SU-DHL-6 (cell line): ENCODE measurements around the gene REXO2.

Source experiments
- H2AFZ ChIP-seq: fragments of 200-600 bp; sonication (generic); 2 replicates; pipeline ENCODE4 v1.6.1; 2014; ENCODE audit warnings: low read depth, mild to moderate bottlenecking, moderate library complexity, mixed read lengths, antibody characterized with exemption, low read length; ENCODE audit not compliant: severe bottlenecking
- H3F3A ChIP-seq: fragments of 200-600 bp; shearing (Covaris generic); 2 replicates; pipeline ENCODE4 v1.6.0; 2016; ENCODE audit warnings: antibody characterized with exemption, mild to moderate bottlenecking; ENCODE audit not compliant: insufficient read depth
- H3K27ac ChIP-seq: fragments of 200-600 bp; sonication (generic); 2 replicates; pipeline ENCODE4 v1.5.1; 2016; ENCODE audit warnings: low read depth, mild to moderate bottlenecking, low read length, moderate library complexity, mixed read lengths
- H3K27me3 ChIP-seq: fragments of 200-600 bp; sonication (generic), shearing (Covaris generic); 2 replicates; pipeline ENCODE4 v1.6.0; 2014; ENCODE audit warnings: mild to moderate bottlenecking, low read length
- H3K36me3 ChIP-seq: fragments of 200-600 bp; sonication (generic); 2 replicates; pipeline ENCODE4 v1.6.1; 2014; ENCODE audit warnings: mild to moderate bottlenecking, low read length, mixed read lengths
- H3K4me2 ChIP-seq: fragments of 300-600, 200-600 bp; shearing (Covaris generic), sonication (generic); 2 replicates; pipeline ENCODE4 v1.6.0; 2014; ENCODE audit warnings: low read length, low read depth, mild to moderate bottlenecking; ENCODE audit not compliant: poor library complexity, severe bottlenecking
- H3K4me3 ChIP-seq: fragments of 200-600 bp; sonication (generic); 2 replicates; pipeline ENCODE4 v1.5.1; 2014; ENCODE audit warnings: antibody characterized with exemption, low read length, mild to moderate bottlenecking, mixed read lengths; ENCODE audit not compliant: insufficient read depth, poor library complexity, severe bottlenecking
- H3K79me2 ChIP-seq: fragments of 200-600 bp; sonication (generic); 2 replicates; pipeline ENCODE4 v1.6.1; 2014; ENCODE audit warnings: mild to moderate bottlenecking, low read length, moderate library complexity; ENCODE audit not compliant: insufficient read depth
- H3K9ac ChIP-seq: fragments of 200-600 bp; sonication (generic); 2 replicates; pipeline ENCODE4 v1.7.0; 2014; ENCODE audit warnings: mild to moderate bottlenecking, low read length
- H3K9me2 ChIP-seq: fragments of 200-600 bp; sonication (generic); replicated peaks from 2 replicates; pipeline ENCODE4 v1.6.1; 2014; ENCODE audit warnings: low read length; ENCODE audit not compliant: insufficient read depth
- H3K9me3 ChIP-seq: fragments of 200-600 bp; sonication (generic); 2 replicates; pipeline ENCODE4 v1.6.1; 2014; ENCODE audit warnings: low read length, mixed read lengths; ENCODE audit not compliant: insufficient read depth
- H4K20me1 ChIP-seq: fragments of 200-600 bp; sonication (generic); 2 replicates; pipeline ENCODE4 v1.6.1; 2014; ENCODE audit warnings: low read depth, mild to moderate bottlenecking, antibody characterized with exemption, low read length, moderate library complexity, mixed read lengths
- CTCF ChIP-seq: fragments of 200-600 bp; sonication (generic); IDR thresholded peaks from one replicate; pipeline ENCODE4 v1.5.1; 2017; ENCODE audit warnings: antibody characterized with exemption, mild to moderate bottlenecking, low read length, moderate library complexity; ENCODE audit not compliant: insufficient read depth, poor library complexity, severe bottlenecking
- EZH2phosphoT487 ChIP-seq: fragments of 200-600 bp; sonication (generic), shearing (Covaris generic); conservative IDR thresholded peaks from 2 replicates; pipeline ENCODE4 v1.6.1; 2018; ENCODE audit warnings: mild to moderate bottlenecking, antibody characterized with exemption, low read length, moderate library complexity, mixed read lengths

The REXO2 gene

DNA sequence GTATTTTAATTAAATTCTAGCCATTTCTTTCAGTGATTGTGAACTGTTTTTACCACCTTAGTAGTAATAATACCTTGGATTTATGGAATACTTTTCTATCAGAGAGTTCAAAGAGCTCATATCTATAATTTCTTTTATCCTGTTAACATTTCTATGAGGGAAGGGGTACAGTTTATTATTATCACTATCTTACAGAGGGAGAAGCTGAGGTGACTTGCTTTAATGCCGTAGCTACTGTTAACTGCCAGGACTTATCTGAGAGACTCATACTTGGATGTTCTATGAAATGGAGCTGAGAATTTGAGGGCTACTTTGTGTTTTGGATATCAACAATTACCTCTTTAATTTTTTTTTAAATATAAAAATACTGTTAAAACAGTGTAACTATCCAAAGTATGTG is 3.3 kb downstream of the REXO2 start:
- Histone ChIP-seq H3K27ac (no peak overlapping the region), H2AFZ (no peak overlapping the region), H4K20me1 (no peaks in the 10 kb centered on the region), H3K4me2 (no peak overlapping the region), H3K79me2 (peaks cover 58% of the 10 kb centered on the region), H3K4me3 (no peak overlapping the region), H3K36me3 (peaks cover 13% of the 10 kb centered on the region; the same call in 1 of the 2 replicates), H3F3A (no peaks in the 10 kb centered on the region), H3K9me2 (no peaks in the 10 kb centered on the region), H3K9me3 (no peaks in the 10 kb centered on the region), H3K27me3 (no peaks in the 10 kb centered on the region), H3K9ac (no peak overlapping the region)
- no peak for TF ChIP-seq CTCF
- no peak for TF ChIP-seq EZH2phosphoT487

DNA sequence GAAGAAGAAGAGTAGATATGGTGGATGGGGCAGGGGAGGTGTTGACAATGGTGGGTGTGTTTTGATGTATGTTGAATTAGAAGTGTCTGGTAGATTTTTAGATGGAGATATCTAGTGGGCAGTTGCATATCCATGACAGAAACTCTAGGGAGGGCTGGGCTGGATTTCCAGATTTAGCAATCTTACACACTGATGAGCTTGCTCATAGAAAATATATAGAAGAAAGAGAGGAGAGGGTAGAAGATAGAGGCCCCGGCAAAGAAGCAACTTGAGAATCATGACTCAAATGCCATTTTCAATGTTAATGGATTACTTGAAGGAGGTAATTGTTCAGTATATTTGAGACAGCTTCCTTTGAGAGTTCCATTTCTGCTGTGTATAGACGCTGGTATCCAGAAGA is 8.2 kb downstream of the REXO2 start:
- Histone ChIP-seq H3K27ac (no peak overlapping the region), H4K20me1 (no peaks in the 10 kb centered on the region), H3K36me3 (peaks cover 21% of the 10 kb centered on the region; the same call in 1 of the 2 replicates), H3K9ac (no peak overlapping the region), H3K4me3 (no peak overlapping the region), H3K27me3 (no peaks in the 10 kb centered on the region), H3F3A (no peaks in the 10 kb centered on the region), H3K4me2 (no peak overlapping the region), H2AFZ (no peak overlapping the region), H3K9me3 (no peaks in the 10 kb centered on the region), H3K9me2 (no peaks in the 10 kb centered on the region), H3K79me2 (peaks cover 26% of the 10 kb centered on the region)
- TF ChIP-seq EZH2phosphoT487 (no peak), CTCF (no peak)

DNA sequence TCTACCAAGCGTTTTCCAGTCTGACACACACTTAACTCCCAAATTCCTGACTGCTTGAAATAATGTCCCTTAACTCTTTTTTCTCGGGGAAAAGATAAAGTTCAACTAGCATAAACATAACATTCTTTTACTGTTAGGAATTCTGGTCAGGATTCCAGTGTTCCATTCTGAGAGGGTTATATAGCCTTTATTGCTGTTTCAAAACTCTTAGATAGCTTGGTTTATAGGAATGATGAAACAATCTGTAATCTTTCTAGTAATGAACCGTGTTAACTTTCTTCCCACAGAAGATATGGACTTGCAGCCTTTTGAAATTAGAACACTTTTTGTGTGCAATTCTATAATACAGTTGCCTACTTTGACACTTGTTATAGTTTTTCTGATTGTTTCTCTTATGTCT is 8.6 kb downstream of the REXO2 start:
- H3K36me3 ChIP-seq = peaks cover 21% of the 10 kb centered on the region; the same call in 1 of the 2 replicates
- H3K9me2 ChIP-seq = no peaks in the 10 kb centered on the region
- H3K79me2 ChIP-seq = peaks cover 22% of the 10 kb centered on the region
- no peaks in the 10 kb centered on the region for H4K20me1 ChIP-seq
- H3K9me3 ChIP-seq = no peaks in the 10 kb centered on the region
- TF ChIP-seq CTCF (no peak), EZH2phosphoT487 (no peak)
- H3K27me3 ChIP-seq = no peaks in the 10 kb centered on the region
- no peak overlapping the region for H2AFZ ChIP-seq
- H3K27ac ChIP-seq = no peak overlapping the region
- H3K9ac ChIP-seq = no peak overlapping the region
- H3K4me3 ChIP-seq = no peak overlapping the region
- no peak overlapping the region for H3K4me2 ChIP-seq
- no peaks in the 10 kb centered on the region for H3F3A ChIP-seq
